ENCODE measurements around the gene MEIOSIN. TPM values are rescaled to one million over a fixed set of nuclear protein-coding genes. Genes with fewer than 3 reads are reported as not detected.
A peak's percentile ranks its signal among the peaks of the same experiment; 100 is the strongest.

The MEIOSIN gene
- total RNA-seq, 1 donor from 2014 or later, result not detected

DNA sequence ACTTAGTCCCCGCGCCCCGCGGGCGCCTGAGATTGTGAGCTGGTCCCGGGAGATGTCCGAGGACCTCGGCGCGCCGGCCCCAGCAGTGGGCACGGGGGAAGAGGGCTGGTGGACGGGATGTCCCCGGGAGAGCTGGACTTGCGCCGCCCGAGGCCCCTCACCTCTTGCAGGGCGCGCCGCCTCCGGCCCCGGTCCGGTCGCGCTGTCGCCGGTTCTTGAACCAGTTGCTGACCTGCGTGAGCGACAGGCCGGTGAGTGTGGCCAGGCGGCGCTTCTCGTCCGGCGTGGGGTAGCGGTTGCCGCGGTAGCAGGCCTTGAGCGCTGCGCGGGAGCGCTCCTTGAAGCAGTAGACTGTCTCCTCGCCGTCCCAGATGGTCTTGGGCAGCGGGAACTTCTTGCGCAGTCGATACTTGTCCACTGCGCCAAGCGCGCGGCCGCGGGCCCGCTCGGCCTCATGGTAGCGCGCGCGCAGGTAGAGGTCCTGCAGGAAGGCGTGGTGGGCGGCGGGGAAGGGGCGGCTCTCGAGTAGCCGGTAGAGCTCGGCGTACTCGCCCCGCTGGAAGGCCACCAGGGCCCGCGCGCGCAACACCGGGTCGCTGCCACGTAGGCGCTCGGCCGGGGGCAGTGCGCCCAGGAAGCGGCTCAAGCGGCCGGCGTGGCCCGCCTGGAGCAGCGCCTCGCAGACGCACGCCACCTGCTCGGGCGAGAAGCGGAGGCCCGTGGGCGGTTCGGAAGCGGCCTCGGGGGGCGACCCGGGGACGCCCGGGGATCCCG lies 34.8 kb downstream of the MEIOSIN start:
- H3K36me3 Mint-ChIP-seq (ENCODE audit: insufficient read depth), result peaks cover 7% of the 10 kb centered on the region
- H3K9me3 Mint-ChIP-seq (ENCODE audit: low read depth), result no peaks in the 10 kb centered on the region
- H3K27ac Mint-ChIP-seq, result peak overlapping the region; percentile 93
- TF ChIP-seq, protein P1, sequence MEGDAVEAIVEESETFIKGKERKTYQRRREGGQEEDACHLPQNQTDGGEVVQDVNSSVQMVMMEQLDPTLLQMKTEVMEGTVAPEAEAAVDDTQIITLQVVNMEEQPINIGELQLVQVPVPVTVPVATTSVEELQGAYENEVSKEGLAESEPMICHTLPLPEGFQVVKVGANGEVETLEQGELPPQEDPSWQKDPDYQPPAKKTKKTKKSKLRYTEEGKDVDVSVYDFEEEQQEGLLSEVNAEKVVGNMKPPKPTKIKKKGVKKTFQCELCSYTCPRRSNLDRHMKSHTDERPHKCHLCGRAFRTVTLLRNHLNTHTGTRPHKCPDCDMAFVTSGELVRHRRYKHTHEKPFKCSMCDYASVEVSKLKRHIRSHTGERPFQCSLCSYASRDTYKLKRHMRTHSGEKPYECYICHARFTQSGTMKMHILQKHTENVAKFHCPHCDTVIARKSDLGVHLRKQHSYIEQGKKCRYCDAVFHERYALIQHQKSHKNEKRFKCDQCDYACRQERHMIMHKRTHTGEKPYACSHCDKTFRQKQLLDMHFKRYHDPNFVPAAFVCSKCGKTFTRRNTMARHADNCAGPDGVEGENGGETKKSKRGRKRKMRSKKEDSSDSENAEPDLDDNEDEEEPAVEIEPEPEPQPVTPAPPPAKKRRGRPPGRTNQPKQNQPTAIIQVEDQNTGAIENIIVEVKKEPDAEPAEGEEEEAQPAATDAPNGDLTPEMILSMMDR (IDR thresholded peaks at IDR 0.05; ENCODE audit: unreplicated experiment), result no peak
- H3K27me3 Mint-ChIP-seq, result no peaks in the 10 kb centered on the region
- peaks cover 21% of the 10 kb centered on the region for H3K4me1 Mint-ChIP-seq (ENCODE audit: low read depth)
- H3K4me3 Mint-ChIP-seq (ENCODE audit: low read depth), result peak overlapping the region; percentile 79
- peak; percentile 57 for DNase-seq (ENCODE audit: low spot score, unreplicated experiment)

DNA sequence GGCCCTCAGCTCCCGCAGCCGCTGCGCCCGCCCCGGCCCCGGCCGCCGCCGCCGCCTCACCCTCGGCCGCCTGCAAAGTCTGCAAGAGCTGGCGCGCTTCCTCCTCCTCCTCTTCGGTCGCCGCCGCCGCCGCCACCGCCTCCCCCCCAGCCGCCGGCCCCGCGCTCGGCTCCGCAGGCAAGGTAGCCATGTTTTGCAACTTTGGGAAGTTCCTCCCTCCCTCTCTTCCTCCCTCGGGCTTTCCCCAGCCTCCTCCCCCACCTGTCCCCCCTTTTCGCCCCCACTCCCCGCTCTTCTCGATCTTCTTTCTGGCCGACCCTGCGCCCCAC lies 35.4 kb downstream of the MEIOSIN start:
- DNase-seq (ENCODE audit: low spot score, unreplicated experiment), result no peak
- peaks cover 25% of the 10 kb centered on the region for H3K4me1 Mint-ChIP-seq (ENCODE audit: low read depth)
- peak overlapping the region; percentile 100 for H3K27ac Mint-ChIP-seq
- peaks cover 9% of the 10 kb centered on the region for H3K36me3 Mint-ChIP-seq (ENCODE audit: insufficient read depth)
- TF ChIP-seq, protein P1 (IDR thresholded peaks at IDR 0.05; ENCODE audit: unreplicated experiment), result no peak
- H3K27me3 Mint-ChIP-seq, result no peaks in the 10 kb centered on the region
- peak overlapping the region; percentile 97 for H3K4me3 Mint-ChIP-seq (ENCODE audit: low read depth)
- H3K9me3 Mint-ChIP-seq (ENCODE audit: low read depth), result no peaks in the 10 kb centered on the region

DNA sequence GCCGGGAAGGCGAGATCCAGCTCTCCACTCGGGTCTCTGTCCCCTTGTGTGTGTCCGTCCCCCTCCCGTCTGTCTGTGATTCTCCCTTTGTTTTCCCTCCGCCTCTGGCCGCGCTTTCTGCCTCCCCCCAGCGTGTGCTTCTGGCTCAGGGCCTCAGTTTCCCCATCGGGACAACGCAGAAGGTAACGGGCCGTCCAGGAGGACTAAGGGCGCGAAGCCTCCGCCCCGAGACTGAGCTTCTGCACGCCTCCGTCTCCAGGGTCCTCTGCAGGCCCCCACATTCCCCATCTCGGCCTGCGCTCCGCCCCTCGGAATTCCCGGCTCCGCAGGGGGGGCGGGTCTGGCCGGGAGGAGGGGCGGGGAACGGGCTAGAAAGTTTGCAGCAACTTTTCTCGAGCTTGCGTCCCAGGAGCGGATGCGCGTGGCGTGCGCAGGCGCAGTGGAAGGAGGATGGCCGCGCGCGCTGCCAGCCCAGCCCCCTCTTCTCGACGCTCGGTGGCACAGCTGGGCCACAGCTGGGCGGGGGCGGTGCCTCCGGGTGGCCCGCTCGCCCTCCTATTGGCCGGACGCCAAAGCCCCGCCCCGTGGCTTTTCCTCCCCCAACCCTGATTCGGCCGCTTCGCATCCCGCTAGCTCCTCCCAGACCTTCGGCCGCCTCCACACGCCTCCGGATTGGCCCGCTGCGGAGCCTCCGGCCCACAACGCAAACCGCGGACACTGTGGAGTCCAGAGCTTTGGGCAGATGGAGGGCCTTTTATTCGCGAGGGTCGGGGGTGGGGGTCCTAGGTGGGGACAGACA lies 35.9 kb downstream of the MEIOSIN start, which contains the start of gene SIX5:
Gene SIX5, minus strand, starts transcription at position 269 of the 799 bp plus-strand sequence. CDS start 408 bp downstream, outside the sequence.
- Mint-ChIP-seq H3K27me3 (no peaks in the 10 kb centered on the region), H3K4me3 (ENCODE audit: low read depth) (peak within 1 kb of the TSS; percentile 97), H3K36me3 (ENCODE audit: insufficient read depth) (peaks cover 9% of the 10 kb centered on the region), H3K4me1 (ENCODE audit: low read depth) (peaks cover 25% of the 10 kb centered on the region), H3K9me3 (ENCODE audit: low read depth) (no peaks in the 10 kb centered on the region), H3K27ac (peak within 1 kb of the TSS; percentile 100)
- peak; percentile 96 for DNase-seq (ENCODE audit: low spot score, unreplicated experiment)
- TF ChIP-seq, protein P1 (IDR thresholded peaks at IDR 0.05; ENCODE audit: unreplicated experiment), result no peak

DNA sequence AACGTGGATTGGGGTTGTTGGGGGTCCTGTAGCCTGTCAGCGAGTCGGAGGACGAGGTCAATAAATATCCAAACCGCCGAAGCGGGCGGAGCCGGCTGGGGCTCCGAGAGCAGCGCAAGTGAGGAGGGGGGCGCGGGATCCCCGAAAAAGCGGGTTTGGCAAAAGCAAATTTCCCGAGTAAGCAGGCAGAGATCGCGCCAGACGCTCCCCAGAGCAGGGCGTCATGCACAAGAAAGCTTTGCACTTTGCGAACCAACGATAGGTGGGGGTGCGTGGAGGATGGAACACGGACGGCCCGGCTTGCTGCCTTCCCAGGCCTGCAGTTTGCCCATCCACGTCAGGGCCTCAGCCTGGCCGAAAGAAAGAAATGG lies 36.6 kb downstream of the MEIOSIN start:
- peak overlapping the region; percentile 97 for H3K4me3 Mint-ChIP-seq (ENCODE audit: low read depth)
- peak overlapping the region; percentile 98 for H3K27ac Mint-ChIP-seq
- H3K4me1 Mint-ChIP-seq (ENCODE audit: low read depth), result peaks cover 21% of the 10 kb centered on the region
- DNase-seq (ENCODE audit: low spot score, unreplicated experiment), result no peak
- TF ChIP-seq, protein P1 (IDR thresholded peaks at IDR 0.05; ENCODE audit: unreplicated experiment), result no peak
- H3K9me3 Mint-ChIP-seq (ENCODE audit: low read depth), result no peaks in the 10 kb centered on the region
- no peaks in the 10 kb centered on the region for H3K27me3 Mint-ChIP-seq
- H3K36me3 Mint-ChIP-seq (ENCODE audit: insufficient read depth), result peaks cover 12% of the 10 kb centered on the region
